AG04450 (cell line): ENCODE data around the gene SRPX. TPM values are rescaled to one million over a fixed set of nuclear protein-coding genes. Genes with fewer than 3 reads are reported as not detected.

Source experiments
- CTCF ChIA-PET: fragments of 300-600, 350-600 bp; formaldehyde crosslinking; extraction: SDS; loops from one replicate; lab custom pipeline; 2022; ENCODE audit warnings: antibody characterized with exemption, inconsistent platforms; lab: Charles Lee
- POLR2A ChIA-PET: fragments of 350-600 bp; formaldehyde crosslinking; extraction: SDS; loops from one replicate; lab custom pipeline; 2021; ENCODE audit warnings: antibody characterized with exemption, inconsistent platforms; lab: Yijun Ruan, JAX
- DNase-seq: peaks from one replicate; pipeline ENCODE4 v3.0.0-alpha.2; 2011; ENCODE audit warnings: low read depth, low spot score
- H3K27ac ChIP-seq: one replicate; pipeline ENCODE4 v1.5.1; 2012; ENCODE audit warnings: low read depth, low read length, control low read depth
- H3K27me3 ChIP-seq: one replicate; pipeline ENCODE4 v1.6.0; 2012; ENCODE audit warnings: low read length; ENCODE audit not compliant: control insufficient read depth, insufficient read depth
- H3K4me3 ChIP-seq: 2 replicates; pipeline ENCODE4 v1.5.1; 2011; ENCODE audit warnings: mild to moderate bottlenecking, low read depth, low read length, control low read depth
- H3K9me3 ChIP-seq: 2 replicates; pipeline ENCODE4 v1.5.1; 2012; ENCODE audit warnings: low read length; ENCODE audit not compliant: control insufficient read depth, insufficient read depth
- polyA plus RNA-seq: library from polyadenylated mRNA; depleted of rRNA; stranded (reverse); fragments of >200 nt; gene quantifications from 2 replicates; pipeline ENCODE4 v1.2.3, GENCODE V29; 2011
- TF ChIP-seq, protein P1 (sequence below): IDR thresholded peaks from 2 replicates; pipeline ENCODE4 v1.5.1; 2011; ENCODE audit warnings: low read depth, low read length, control low read depth, inconsistent platforms

SRPX gene
- polyA plus RNA-seq, 1 experiment = 49.6 TPM

DNA sequence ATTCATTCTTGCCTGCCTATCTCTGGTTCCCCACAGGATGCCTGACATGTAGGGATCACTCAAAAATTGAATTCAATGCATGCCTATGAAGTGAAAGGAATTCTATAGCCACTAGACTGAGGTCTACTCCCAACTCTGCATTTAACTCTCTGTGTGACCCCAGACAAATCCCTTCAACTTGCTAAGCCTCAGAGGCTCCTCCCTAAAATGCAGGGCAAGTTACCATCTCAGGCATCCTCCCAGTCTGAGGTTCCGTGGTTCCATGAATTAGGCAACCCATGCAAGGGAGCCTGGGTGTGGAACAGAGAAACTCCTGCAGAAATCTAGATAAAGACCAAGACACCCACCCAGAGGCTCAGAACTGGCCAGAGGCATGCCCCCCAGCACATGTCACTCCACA is 6.6 kb downstream of the SRPX start:
- no peaks in the 10 kb centered on the region for H3K9me3 ChIP-seq
- DNase-seq = no peak
- no peak overlapping the region for H3K27ac ChIP-seq
- TF ChIP-seq, protein P1, sequence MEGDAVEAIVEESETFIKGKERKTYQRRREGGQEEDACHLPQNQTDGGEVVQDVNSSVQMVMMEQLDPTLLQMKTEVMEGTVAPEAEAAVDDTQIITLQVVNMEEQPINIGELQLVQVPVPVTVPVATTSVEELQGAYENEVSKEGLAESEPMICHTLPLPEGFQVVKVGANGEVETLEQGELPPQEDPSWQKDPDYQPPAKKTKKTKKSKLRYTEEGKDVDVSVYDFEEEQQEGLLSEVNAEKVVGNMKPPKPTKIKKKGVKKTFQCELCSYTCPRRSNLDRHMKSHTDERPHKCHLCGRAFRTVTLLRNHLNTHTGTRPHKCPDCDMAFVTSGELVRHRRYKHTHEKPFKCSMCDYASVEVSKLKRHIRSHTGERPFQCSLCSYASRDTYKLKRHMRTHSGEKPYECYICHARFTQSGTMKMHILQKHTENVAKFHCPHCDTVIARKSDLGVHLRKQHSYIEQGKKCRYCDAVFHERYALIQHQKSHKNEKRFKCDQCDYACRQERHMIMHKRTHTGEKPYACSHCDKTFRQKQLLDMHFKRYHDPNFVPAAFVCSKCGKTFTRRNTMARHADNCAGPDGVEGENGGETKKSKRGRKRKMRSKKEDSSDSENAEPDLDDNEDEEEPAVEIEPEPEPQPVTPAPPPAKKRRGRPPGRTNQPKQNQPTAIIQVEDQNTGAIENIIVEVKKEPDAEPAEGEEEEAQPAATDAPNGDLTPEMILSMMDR = no peak
- ChIA-PET POLR2A (no interaction called here), CTCF (no interaction called here)
- no peaks in the 10 kb centered on the region for H3K27me3 ChIP-seq
- no peak overlapping the region for H3K4me3 ChIP-seq

- CTCF ChIA-PET = no interaction called here
- H3K27ac ChIP-seq = no peak overlapping the region
- H3K9me3 ChIP-seq = no peaks in the 10 kb centered on the region
- TF ChIP-seq, protein P1 = no peak
- DNase-seq = no peak
- H3K27me3 ChIP-seq = no peaks in the 10 kb centered on the region
- H3K4me3 ChIP-seq = no peak overlapping the region
- POLR2A ChIA-PET = no interaction called here
These were observed 8.6 kb downstream of the SRPX start for GRCh38 chrX:38211891-38212635.

DNA sequence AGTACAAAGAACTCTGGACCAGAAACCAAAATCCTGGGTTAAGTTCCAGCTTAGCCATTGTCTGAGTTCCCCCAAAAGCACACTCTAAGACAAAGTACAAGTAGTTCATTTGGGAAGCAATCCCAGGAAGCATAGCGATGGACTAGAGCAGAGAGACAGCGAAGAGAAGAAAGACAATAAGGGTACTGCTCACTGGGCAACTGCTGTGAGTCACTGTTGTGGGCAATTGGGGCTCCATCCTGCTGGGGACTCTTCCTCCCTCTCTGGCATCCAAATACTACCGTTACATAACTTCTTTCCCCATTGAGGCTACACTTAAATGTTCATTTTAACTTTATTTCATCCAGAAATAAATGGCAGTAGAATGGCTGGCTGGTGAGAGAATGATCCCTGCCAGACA is 14.1 kb downstream of the SRPX start:
- no peaks in the 10 kb centered on the region for H3K9me3 ChIP-seq
- TF ChIP-seq, protein P1 = no peak
- ChIA-PET POLR2A (no interaction called here), CTCF (interaction anchor here (1.0 to 1.5 kb wide), 2 partner anchors 75 to 118 kb away, joined by 3 to 4 read pairs; no protein-coding TSS in a partner anchor)
- DNase-seq = no peak
- no peak overlapping the region for H3K4me3 ChIP-seq
- no peaks in the 10 kb centered on the region for H3K27me3 ChIP-seq
- H3K27ac ChIP-seq = no peak overlapping the region

- Histone ChIP-seq H3K4me3 (no peak overlapping the region), H3K27me3 (no peaks in the 10 kb centered on the region), H3K27ac (no peak overlapping the region), H3K9me3 (no peaks in the 10 kb centered on the region)
- TF ChIP-seq, protein P1 = no peak
- no peak for DNase-seq
- ChIA-PET POLR2A (no interaction called here), CTCF (no interaction called here)
These were observed 14.6 kb downstream of the SRPX start for GRCh38 chrX:38206036-38206435.

- TF ChIP-seq, protein P1 = no peak
- POLR2A ChIA-PET = no interaction called here
- Histone ChIP-seq H3K27me3 (no peaks in the 10 kb centered on the region), H3K4me3 (no peak overlapping the region), H3K27ac (no peak overlapping the region), H3K9me3 (no peaks in the 10 kb centered on the region)
- no peak for DNase-seq
- CTCF ChIA-PET = no interaction called here
These were observed 15.6 kb downstream of the SRPX start for GRCh38 chrX:38205039-38205438.
